Measurements from ENCODE around the gene ANKRD39.

Gene ANKRD39

DNA sequence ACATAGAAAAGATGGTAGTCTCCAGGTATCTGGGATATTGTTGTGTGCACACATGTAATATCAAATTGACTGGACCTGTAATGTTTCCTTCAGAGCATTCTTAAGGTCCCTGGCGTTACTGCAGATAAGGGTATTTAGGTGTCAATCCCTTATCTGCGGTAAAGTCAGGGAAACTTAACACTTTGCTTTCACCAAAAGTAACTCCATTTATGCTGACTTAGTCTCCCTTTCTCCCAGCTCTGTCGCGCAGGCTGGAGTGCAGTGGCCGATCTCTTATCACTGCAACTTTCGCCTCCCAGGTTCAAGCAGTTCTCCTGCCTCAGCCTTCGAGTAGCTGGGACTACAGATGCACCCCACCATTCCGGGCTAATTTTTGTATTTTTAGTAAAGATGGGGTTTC lies 39.9 kb downstream of the ANKRD39 start:
- TF ChIP-seq, protein P1, sequence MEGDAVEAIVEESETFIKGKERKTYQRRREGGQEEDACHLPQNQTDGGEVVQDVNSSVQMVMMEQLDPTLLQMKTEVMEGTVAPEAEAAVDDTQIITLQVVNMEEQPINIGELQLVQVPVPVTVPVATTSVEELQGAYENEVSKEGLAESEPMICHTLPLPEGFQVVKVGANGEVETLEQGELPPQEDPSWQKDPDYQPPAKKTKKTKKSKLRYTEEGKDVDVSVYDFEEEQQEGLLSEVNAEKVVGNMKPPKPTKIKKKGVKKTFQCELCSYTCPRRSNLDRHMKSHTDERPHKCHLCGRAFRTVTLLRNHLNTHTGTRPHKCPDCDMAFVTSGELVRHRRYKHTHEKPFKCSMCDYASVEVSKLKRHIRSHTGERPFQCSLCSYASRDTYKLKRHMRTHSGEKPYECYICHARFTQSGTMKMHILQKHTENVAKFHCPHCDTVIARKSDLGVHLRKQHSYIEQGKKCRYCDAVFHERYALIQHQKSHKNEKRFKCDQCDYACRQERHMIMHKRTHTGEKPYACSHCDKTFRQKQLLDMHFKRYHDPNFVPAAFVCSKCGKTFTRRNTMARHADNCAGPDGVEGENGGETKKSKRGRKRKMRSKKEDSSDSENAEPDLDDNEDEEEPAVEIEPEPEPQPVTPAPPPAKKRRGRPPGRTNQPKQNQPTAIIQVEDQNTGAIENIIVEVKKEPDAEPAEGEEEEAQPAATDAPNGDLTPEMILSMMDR (IDR thresholded peaks at IDR 0.05; ENCODE audit: low read length): no peak
- TF ChIP-seq EZH2phosphoT487 (IDR thresholded peaks at IDR 0.05; ENCODE audit: low read length) (no peak), EZH2 (optimal IDR thresholded peaks at IDR 0.05; ENCODE audit: low read depth, low read length) (no peak)
- Histone ChIP-seq H3K4me3 (ENCODE audit: low read length) (peak overlapping the region; percentile 76), H4K20me1 (ENCODE audit: insufficient read depth, low read length) (no peaks in the 10 kb centered on the region)

DNA sequence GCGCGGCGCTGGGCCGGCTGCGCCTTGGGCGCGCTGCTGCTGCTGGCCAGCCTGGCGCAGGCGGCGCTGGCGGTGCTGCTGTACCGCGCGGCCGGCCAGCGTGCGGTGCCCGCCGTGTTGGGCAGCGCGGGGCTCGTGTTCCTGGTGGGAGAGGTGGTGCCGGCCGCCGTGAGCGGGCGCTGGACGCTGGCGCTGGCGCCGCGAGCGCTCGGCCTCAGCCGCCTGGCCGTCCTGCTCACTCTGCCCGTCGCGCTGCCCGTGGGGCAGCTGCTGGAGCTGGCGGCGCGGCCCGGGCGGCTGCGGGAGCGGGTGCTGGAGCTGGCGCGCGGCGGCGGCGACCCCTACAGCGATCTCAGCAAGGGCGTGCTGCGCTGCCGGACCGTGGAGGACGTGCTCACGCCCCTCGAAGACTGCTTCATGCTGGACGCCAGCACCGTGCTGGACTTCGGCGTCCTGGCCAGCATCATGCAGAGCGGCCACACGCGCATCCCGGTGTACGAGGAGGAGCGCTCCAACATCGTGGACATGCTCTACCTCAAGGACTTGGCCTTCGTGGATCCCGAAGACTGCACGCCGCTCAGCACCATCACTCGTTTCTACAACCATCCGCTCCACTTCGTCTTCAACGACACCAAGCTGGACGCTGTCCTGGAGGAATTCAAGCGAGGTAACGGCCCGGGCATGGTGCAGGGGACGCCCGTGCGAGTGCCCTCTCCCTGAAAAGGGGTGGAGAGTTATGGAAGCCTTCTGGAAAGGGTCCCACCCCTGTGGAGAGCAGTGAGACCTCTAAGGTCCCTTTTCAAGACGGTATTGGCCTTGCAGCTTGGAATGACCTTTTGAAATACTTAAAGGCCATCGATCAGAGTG lies 40.7 kb downstream of the ANKRD39 start:
- H3K4me1 ChIP-seq (ENCODE audit: low read length): peaks cover 24% of the 10 kb centered on the region

More for the DNA sequence above, 39.9 kb downstream of the ANKRD39 start:
- peaks cover 57% of the 10 kb centered on the region for H3K79me2 ChIP-seq (ENCODE audit: low read length)
- H3K9me2 ChIP-seq (replicated peaks; ENCODE audit: insufficient read depth, low read length): no peaks in the 10 kb centered on the region
- peak overlapping the region; percentile 50; the same call in 1 of the 2 replicates for H3K9ac ChIP-seq (ENCODE audit: low read length)
- H3K9me3 ChIP-seq (replicated peaks; ENCODE audit: insufficient read depth, low read length): no peaks in the 10 kb centered on the region
- no peaks in the 10 kb centered on the region for H3K27me3 ChIP-seq (replicated peaks; ENCODE audit: insufficient read depth, low read length)
- no peak overlapping the region for H3K27ac ChIP-seq (ENCODE audit: low read length)
- H3F3A ChIP-seq (ENCODE audit: insufficient read depth, low read length): peaks cover 8% of the 10 kb centered on the region; the same call in 1 of the 2 replicates
- DNase-seq: no peak
- H3K4me1 ChIP-seq (ENCODE audit: low read length): peaks cover 24% of the 10 kb centered on the region
- H3K4me2 ChIP-seq (ENCODE audit: low read depth, low read length): peak overlapping the region; percentile 98
- H2AFZ ChIP-seq (ENCODE audit: low read length): no peak overlapping the region
- peaks cover under 1% of the 10 kb centered on the region; the same call in 1 of the 2 replicates for H3K36me3 ChIP-seq (replicated peaks; ENCODE audit: insufficient read depth, low read length)

DNA sequence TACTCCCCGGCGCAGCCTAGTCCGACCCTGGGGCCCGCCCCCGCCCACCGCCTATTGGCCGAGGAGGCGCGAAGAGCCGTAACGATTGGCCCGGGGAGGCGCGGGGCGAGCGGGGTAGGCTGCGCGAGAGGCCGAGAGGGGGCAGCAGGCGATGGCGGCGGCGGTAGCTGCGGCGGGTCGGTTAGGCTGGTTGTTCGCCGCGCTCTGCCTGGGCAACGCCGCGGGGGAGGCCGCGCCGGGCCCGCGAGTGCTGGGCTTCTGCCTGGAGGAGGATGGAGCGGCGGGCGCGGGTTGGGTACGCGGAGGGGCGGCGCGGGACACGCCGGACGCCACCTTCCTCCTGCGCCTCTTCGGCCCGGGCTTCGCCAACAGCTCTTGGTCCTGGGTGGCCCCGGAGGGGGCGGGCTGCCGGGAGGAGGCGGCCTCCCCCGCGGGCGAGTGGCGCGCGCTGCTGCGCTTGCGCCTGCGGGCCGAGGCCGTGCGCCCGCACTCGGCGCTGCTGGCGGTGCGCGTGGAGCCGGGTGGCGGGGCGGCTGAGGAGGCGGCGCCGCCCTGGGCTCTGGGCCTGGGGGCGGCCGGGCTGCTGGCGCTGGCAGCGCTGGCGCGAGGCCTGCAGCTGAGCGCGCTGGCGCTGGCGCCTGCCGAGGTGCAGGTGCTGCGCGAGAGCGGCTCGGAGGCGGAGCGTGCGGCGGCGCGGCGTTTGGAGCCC lies 41.5 kb downstream of the ANKRD39 start, which contains the start of gene CNNM3:
CNNM3 (plus strand) TSS at position 142 of the 709 bp plus-strand sequence; CDS start at position 152, 10 bp downstream.
- Histone ChIP-seq H3K36me3 (replicated peaks; ENCODE audit: insufficient read depth, low read length) (no peaks in the 10 kb centered on the region), H3K27me3 (replicated peaks; ENCODE audit: insufficient read depth, low read length) (no peaks in the 10 kb centered on the region), H2AFZ (ENCODE audit: low read length) (peak within 1 kb of the TSS; percentile 98), H4K20me1 (ENCODE audit: insufficient read depth, low read length) (no peaks in the 10 kb centered on the region), H3K9ac (ENCODE audit: low read length) (peak within 1 kb of the TSS; percentile 78), H3K9me3 (replicated peaks; ENCODE audit: insufficient read depth, low read length) (no peaks in the 10 kb centered on the region), H3K79me2 (ENCODE audit: low read length) (peaks cover 43% of the 10 kb centered on the region), H3K4me3 (ENCODE audit: low read length) (peak within 1 kb of the TSS; percentile 91), H3K4me1 (ENCODE audit: low read length) (peaks cover 24% of the 10 kb centered on the region), H3K4me2 (ENCODE audit: low read depth, low read length) (peak within 1 kb of the TSS; percentile 98), H3K9me2 (replicated peaks; ENCODE audit: insufficient read depth, low read length) (no peaks in the 10 kb centered on the region), H3F3A (ENCODE audit: insufficient read depth, low read length) (peaks cover 8% of the 10 kb centered on the region; the same call in 1 of the 2 replicates), H3K27ac (ENCODE audit: low read length) (peak within 1 kb of the TSS; percentile 83)
- no peak for TF ChIP-seq EZH2phosphoT487 (IDR thresholded peaks at IDR 0.05; ENCODE audit: low read length)
- no peak for TF ChIP-seq EZH2 (optimal IDR thresholded peaks at IDR 0.05; ENCODE audit: low read depth, low read length)
- TF ChIP-seq, protein P1 (IDR thresholded peaks at IDR 0.05; ENCODE audit: low read length): peak; percentile 47
- DNase-seq: peak; percentile 95

More for the DNA sequence above, 40.7 kb downstream of the ANKRD39 start:
- Histone ChIP-seq H3K9me3 (replicated peaks; ENCODE audit: insufficient read depth, low read length) (no peaks in the 10 kb centered on the region), H4K20me1 (ENCODE audit: insufficient read depth, low read length) (no peaks in the 10 kb centered on the region), H3K4me2 (ENCODE audit: low read depth, low read length) (peak overlapping the region; percentile 98), H3K9me2 (replicated peaks; ENCODE audit: insufficient read depth, low read length) (no peaks in the 10 kb centered on the region), H3K79me2 (ENCODE audit: low read length) (peaks cover 49% of the 10 kb centered on the region), H3F3A (ENCODE audit: insufficient read depth, low read length) (peaks cover 8% of the 10 kb centered on the region; the same call in 1 of the 2 replicates), H3K4me3 (ENCODE audit: low read length) (peak overlapping the region; percentile 76), H3K9ac (ENCODE audit: low read length) (peak overlapping the region; percentile 50; the same call in 1 of the 2 replicates), H3K27ac (ENCODE audit: low read length) (no peak overlapping the region), H3K36me3 (replicated peaks; ENCODE audit: insufficient read depth, low read length) (no peaks in the 10 kb centered on the region), H2AFZ (ENCODE audit: low read length) (no peak overlapping the region), H3K27me3 (replicated peaks; ENCODE audit: insufficient read depth, low read length) (no peaks in the 10 kb centered on the region)
- TF ChIP-seq EZH2 (optimal IDR thresholded peaks at IDR 0.05; ENCODE audit: low read depth, low read length): no peak
- TF ChIP-seq, protein P1 (IDR thresholded peaks at IDR 0.05; ENCODE audit: low read length): no peak
- DNase-seq: no peak
